NT2/D1 (cell line): ENCODE results near the gene KY.

Experiments used
- SUZ12 ChIP-seq: IDR thresholded peaks from 2 replicates; pipeline ENCODE4 v1.6.1; 2011; ENCODE audit not compliant: insufficient read length, insufficient read depth; ENCODE audit errors: extremely low read depth
- YY1 ChIP-seq: IDR thresholded peaks from 2 replicates; pipeline ENCODE4 v1.6.1; 2011; ENCODE audit not compliant: insufficient read length, insufficient read depth
- ZNF274 ChIP-seq: IDR thresholded peaks from 2 replicates; pipeline ENCODE4 v1.6.1; 2011; ENCODE audit warnings: mild to moderate bottlenecking, low read depth, low read length

- TF ChIP-seq ZNF274 (no peak), YY1 (no peak), SUZ12 (no peak)
Observed at GRCh38 chr3:134625885-134626741, 24.7 kb downstream of the KY start.
